ENCODE data around the gene CLDN9. TPM values are rescaled to one million over a fixed set of nuclear protein-coding genes. Genes with fewer than 3 reads are reported as not detected.

The CLDN9 gene
- total and polyA plus RNA-seq, 5 donors from 2014 or later: not detected

DNA sequence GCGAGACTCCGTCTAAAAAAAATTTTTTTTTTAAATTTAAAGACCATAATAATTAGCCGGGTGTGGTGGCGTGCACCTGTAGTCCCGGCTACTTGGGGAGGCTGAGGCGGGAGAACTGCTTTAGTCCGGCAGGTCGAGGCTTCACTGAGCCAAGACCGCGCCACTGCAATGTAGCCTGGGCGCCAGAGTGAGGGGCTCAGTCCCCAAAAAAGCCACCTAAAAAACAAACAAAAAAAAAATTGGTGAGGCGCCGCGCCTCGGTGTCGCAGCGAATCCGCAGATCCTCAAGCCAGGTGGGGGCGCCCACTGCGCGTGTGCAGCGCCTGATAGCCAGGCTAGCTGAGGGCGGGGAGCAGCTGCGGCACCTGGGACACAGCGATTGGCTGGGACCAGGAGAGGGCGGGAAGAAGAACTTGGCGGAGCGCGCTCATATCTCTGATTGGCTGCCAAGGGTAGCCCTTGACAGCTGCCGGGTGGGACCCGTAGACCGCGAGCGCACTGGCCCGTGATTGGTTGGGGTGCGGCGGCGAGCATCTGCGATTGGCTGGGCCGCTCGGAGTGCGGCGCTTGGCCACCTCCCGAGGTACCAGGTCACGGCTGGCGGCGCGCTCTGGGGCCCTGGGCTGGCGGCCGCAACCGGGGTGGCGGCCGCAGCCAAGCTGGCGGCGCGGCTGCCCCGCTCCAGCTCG, 9.0 kb upstream of the CLDN9 start:
- Histone ChIP-seq H3K4me3 (ENCODE audit: low read depth, low read length) (no peak overlapping the region), H3K27me3 (ENCODE audit: control insufficient read depth, insufficient read depth, low read length) (no peaks in the 10 kb centered on the region), H3K27ac (ENCODE audit: insufficient read depth, low read length, poor library complexity, severe bottlenecking) (no peak overlapping the region), H3K4me1 (ENCODE audit: control insufficient read depth, insufficient read depth, low read length, poor library complexity, severe bottlenecking) (peaks cover 30% of the 10 kb centered on the region), H3K9me3 (ENCODE audit: control insufficient read depth in 2 of 2, low read length in 2 of 2) (no peaks in the 10 kb centered on the region), H3K36me3 (ENCODE audit: control insufficient read depth, insufficient read depth, low read length) (no peaks in the 10 kb centered on the region)
- DNase-seq (peak; percentile 94 to 100 (median 97)), ATAC-seq (ENCODE audit: low read depth in 2 of 2) (peak; percentile 99)
- H3K9me3 Mint-ChIP-seq: no peaks in the 10 kb centered on the region
- no peak overlapping the region for H3K27ac Mint-ChIP-seq
- H3K36me3 Mint-ChIP-seq: no peaks in the 10 kb centered on the region
- peak overlapping the region; percentile 68 to 90 (median 84) for H3K4me3 Mint-ChIP-seq
- H3K27me3 Mint-ChIP-seq: peaks cover 27% of the 10 kb centered on the region
- H3K4me1 Mint-ChIP-seq: peaks cover 8 to 30% (median 17%) of the 10 kb centered on the region in 4 donors

DNA sequence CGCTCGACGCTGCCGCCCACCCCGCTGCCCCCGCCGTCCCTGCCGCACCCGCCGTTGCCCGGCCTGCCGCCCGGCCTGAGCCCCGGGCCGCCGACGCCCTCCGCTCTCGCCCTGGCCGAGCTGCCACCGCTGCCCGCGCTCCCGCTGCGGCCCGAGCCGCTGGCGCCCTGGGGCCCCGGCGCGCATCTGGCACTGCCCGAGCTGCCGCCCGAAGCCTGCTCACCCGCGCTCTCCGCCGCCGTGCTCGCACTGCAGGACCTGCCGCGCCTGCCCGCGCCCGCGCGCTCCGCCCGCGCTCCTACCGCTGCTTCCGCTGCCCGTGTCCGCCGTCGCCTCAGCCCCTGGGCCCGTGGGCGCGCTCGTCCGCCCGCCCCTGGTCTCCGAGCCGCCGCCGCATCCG, 8.4 kb upstream of the CLDN9 start:
- Histone ChIP-seq H3K36me3 (ENCODE audit: control insufficient read depth, insufficient read depth, low read length) (no peaks in the 10 kb centered on the region), H3K27me3 (ENCODE audit: control insufficient read depth, insufficient read depth, low read length) (no peaks in the 10 kb centered on the region), H3K27ac (ENCODE audit: insufficient read depth, low read length, poor library complexity, severe bottlenecking) (no peak overlapping the region), H3K4me3 (ENCODE audit: low read depth, low read length) (no peak overlapping the region), H3K9me3 (ENCODE audit: control insufficient read depth in 2 of 2, low read length in 2 of 2) (no peaks in the 10 kb centered on the region), H3K4me1 (ENCODE audit: control insufficient read depth, insufficient read depth, low read length, poor library complexity, severe bottlenecking) (peaks cover 33% of the 10 kb centered on the region)
- H3K9me3 Mint-ChIP-seq: no peaks in the 10 kb centered on the region
- H3K4me1 Mint-ChIP-seq: peaks cover 9 to 33% (median 17%) of the 10 kb centered on the region in 4 donors
- no peak overlapping the region for H3K27ac Mint-ChIP-seq
- no peak for DNase-seq
- no peaks in the 10 kb centered on the region for H3K36me3 Mint-ChIP-seq
- no peak overlapping the region for H3K4me3 Mint-ChIP-seq
- peaks cover 27% of the 10 kb centered on the region for H3K27me3 Mint-ChIP-seq
- no peak for ATAC-seq (ENCODE audit: low read depth in 2 of 2)

DNA sequence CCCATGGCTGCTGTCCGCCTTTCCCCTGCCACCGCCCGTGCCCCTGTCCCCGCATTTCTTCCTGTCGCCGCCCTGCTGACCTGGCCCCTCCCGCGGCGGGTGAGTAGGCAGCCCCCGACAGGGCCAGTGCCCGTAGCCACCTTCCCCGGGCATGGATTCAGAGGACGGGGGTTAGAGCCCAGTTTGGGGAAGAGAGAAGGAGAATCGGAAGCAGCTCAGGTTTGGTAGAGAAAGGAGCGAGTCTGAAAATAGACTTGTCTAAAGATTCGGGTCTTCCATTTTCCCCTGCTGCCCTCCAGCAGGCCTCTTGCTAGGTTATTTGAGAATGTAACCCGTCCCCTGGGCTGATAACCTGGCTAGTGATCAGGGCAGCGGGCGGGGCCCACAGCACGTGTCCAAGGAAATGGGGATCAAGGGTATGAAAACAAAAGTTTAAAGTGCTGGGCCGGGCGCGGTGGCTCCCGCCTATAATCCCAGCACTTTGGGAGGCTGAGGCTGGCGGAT, 7.9 kb upstream of the CLDN9 start:
- H3K4me1 ChIP-seq (ENCODE audit: control insufficient read depth, insufficient read depth, low read length, poor library complexity, severe bottlenecking): peaks cover 33% of the 10 kb centered on the region
- H3K27ac ChIP-seq (ENCODE audit: insufficient read depth, low read length, poor library complexity, severe bottlenecking): no peak overlapping the region
- H3K27me3 ChIP-seq (ENCODE audit: control insufficient read depth, insufficient read depth, low read length): no peaks in the 10 kb centered on the region
- DNase-seq: no peak
- peaks cover 24% of the 10 kb centered on the region for H3K27me3 Mint-ChIP-seq
- H3K9me3 Mint-ChIP-seq: no peaks in the 10 kb centered on the region
- H3K36me3 ChIP-seq (ENCODE audit: control insufficient read depth, insufficient read depth, low read length): no peaks in the 10 kb centered on the region
- H3K4me3 Mint-ChIP-seq: peak overlapping the region; percentile 19 to 84 (median 77)
- H3K4me3 ChIP-seq (ENCODE audit: low read depth, low read length): no peak overlapping the region
- no peaks in the 10 kb centered on the region for H3K9me3 ChIP-seq (ENCODE audit: control insufficient read depth in 2 of 2, low read length in 2 of 2)
- H3K4me1 Mint-ChIP-seq: peaks cover 9 to 33% (median 17%) of the 10 kb centered on the region in 4 donors
- no peaks in the 10 kb centered on the region for H3K36me3 Mint-ChIP-seq
- ATAC-seq (ENCODE audit: low read depth in 2 of 2): no peak
- peak overlapping the region in 1 of 3 donors; percentile 38 for H3K27ac Mint-ChIP-seq

DNA sequence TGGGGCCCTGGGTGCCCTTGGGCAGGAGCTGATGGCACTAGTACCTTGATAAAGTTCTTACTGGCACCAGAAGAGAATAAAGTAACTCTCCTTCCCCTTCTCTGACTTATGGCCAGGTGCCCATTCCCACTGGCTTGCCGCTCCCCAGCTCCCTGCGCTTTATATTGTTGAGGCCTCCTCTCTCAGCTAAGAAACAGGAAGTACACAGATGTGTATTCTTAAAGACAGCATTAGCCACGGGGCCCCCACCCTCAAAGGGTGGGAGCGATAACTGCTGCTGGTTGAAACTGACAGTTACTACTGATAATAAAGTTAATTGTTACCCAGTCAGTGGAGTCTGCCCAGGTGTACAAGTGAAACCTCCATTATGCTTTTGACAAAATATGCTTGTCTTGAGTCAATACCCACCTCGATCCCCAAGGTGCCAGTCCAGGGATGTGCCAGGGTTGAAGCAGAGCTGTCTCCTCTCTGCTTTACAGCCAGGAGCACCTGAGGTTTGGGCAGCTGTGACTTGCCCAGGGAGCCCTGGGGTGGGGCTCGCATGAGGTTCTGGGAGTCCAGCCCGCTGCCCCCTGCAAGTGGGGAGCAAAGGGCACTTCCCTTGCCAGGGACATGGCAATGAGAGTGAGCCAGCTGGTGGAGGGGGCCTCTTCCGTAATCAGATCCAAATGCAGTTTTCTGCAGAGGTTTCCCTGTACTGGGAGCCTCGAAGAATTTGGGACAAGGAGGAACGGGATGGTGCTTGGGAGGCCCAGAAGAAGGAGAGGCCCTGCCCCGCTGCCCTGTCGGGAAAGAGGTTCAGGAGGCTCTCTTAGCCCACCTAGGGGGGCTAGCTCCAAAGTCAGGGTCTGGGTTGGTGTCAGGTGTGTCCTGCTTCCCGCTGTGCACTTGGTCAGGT, 5.4 kb upstream of the CLDN9 start:
- H3K4me3 ChIP-seq (ENCODE audit: low read depth, low read length): no peak overlapping the region

DNA sequence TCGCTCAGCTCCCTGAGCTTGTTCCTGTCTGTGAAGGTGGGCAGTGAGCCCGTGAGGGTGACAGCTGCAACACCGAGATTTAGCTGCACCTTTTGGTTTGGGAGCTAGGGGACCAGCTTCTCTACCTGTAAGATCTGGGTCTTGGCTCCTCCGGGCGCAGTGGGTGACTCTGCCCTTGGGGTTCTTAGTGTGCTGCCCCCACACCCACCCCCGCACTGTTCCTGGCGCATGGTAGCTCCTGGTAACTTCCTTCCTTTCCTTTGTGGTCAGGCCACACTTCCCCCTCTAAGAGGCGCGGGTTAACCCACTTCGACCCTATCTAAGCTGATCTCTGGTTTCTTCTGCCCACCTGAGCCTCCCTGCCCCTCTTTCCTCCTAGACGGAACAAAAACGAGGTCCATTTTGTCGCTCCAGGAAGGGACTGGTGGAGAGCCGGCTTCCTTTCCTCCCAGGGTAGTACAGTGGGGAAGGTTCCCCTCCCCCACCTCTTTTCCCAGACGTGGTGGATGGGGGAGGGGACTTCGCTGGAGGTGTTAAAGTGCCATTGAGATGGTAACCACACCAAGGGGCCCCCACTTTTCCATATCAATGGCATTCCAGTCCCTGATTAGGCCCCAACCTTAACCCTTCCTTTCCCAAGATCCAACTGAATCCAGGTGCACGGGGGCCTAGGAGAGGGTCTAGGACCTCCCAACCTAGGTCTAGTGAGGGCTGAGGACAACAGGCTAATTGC, 4.6 kb upstream of the CLDN9 start:
- H3K9me3 Mint-ChIP-seq: no peaks in the 10 kb centered on the region
- peak in 1 of 3 donors; percentile 28 for DNase-seq
- peak overlapping the region in 2 of 3 donors; percentile 10 to 42 for H3K27ac Mint-ChIP-seq
- Histone ChIP-seq H3K4me3 (ENCODE audit: low read depth, low read length) (no peak overlapping the region), H3K27ac (ENCODE audit: insufficient read depth, low read length, poor library complexity, severe bottlenecking) (no peak overlapping the region), H3K9me3 (ENCODE audit: control insufficient read depth in 2 of 2, low read length in 2 of 2) (no peaks in the 10 kb centered on the region), H3K4me1 (ENCODE audit: control insufficient read depth, insufficient read depth, low read length, poor library complexity, severe bottlenecking) (peaks cover 33% of the 10 kb centered on the region), H3K27me3 (ENCODE audit: control insufficient read depth, insufficient read depth, low read length) (no peaks in the 10 kb centered on the region), H3K36me3 (ENCODE audit: control insufficient read depth, insufficient read depth, low read length) (no peaks in the 10 kb centered on the region)
- peak overlapping the region; percentile 68 to 81 (median 76) for H3K4me3 Mint-ChIP-seq
- peaks cover 5 to 33% (median 17%) of the 10 kb centered on the region in 4 donors for H3K4me1 Mint-ChIP-seq
- ATAC-seq (ENCODE audit: low read depth in 2 of 2): no peak
- peaks cover 26% of the 10 kb centered on the region for H3K27me3 Mint-ChIP-seq
- no peaks in the 10 kb centered on the region for H3K36me3 Mint-ChIP-seq

More for the DNA sequence above, 5.4 kb upstream of the CLDN9 start:
- peaks cover 9 to 33% (median 17%) of the 10 kb centered on the region in 4 donors for H3K4me1 Mint-ChIP-seq
- no peaks in the 10 kb centered on the region for H3K36me3 ChIP-seq (ENCODE audit: control insufficient read depth, insufficient read depth, low read length)
- H3K4me1 ChIP-seq (ENCODE audit: control insufficient read depth, insufficient read depth, low read length, poor library complexity, severe bottlenecking): peaks cover 33% of the 10 kb centered on the region
- no peaks in the 10 kb centered on the region for H3K9me3 ChIP-seq (ENCODE audit: control insufficient read depth in 2 of 2, low read length in 2 of 2)
- H3K4me3 Mint-ChIP-seq: peak overlapping the region; percentile 38 to 81 (median 71)
- ATAC-seq (ENCODE audit: low read depth in 2 of 2): no peak
- no peak overlapping the region for H3K27ac ChIP-seq (ENCODE audit: insufficient read depth, low read length, poor library complexity, severe bottlenecking)
- peak in 1 of 3 donors; percentile 56 for DNase-seq
- no peaks in the 10 kb centered on the region for H3K9me3 Mint-ChIP-seq
- no peaks in the 10 kb centered on the region for H3K27me3 ChIP-seq (ENCODE audit: control insufficient read depth, insufficient read depth, low read length)
- peaks cover 25% of the 10 kb centered on the region for H3K27me3 Mint-ChIP-seq
- no peaks in the 10 kb centered on the region for H3K36me3 Mint-ChIP-seq
- H3K27ac Mint-ChIP-seq: peak overlapping the region in 2 of 3 donors; percentile 42 to 54

DNA sequence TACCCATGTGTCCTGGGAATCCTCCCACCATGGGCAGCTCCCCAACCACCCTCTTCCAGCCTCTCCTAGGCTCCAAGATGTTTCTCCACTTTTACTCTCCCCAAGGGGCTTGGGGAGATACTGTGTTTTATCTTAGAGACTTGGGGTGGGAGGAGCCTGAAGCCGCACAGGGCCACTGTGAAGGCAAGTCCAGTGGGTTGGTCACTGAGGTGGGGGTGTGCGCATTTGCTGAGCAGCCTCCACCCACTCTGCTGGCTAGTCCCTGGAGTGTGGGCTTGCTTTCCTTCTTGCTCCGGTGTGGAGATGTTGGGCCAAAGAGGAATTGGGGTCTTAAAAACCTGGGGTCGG, 4.1 kb upstream of the CLDN9 start:
- ATAC-seq (ENCODE audit: low read depth in 2 of 2) (no peak), DNase-seq (no peak)
- no peaks in the 10 kb centered on the region for H3K36me3 ChIP-seq (ENCODE audit: control insufficient read depth, insufficient read depth, low read length)
- no peaks in the 10 kb centered on the region for H3K27me3 ChIP-seq (ENCODE audit: control insufficient read depth, insufficient read depth, low read length)
- no peaks in the 10 kb centered on the region for H3K9me3 ChIP-seq (ENCODE audit: control insufficient read depth in 2 of 2, low read length in 2 of 2)
- no peak overlapping the region for H3K4me3 ChIP-seq (ENCODE audit: low read depth, low read length)
- H3K9me3 Mint-ChIP-seq: no peaks in the 10 kb centered on the region
- H3K4me1 Mint-ChIP-seq: peaks cover 3 to 33% (median 16%) of the 10 kb centered on the region in 4 donors
- no peak overlapping the region for H3K27ac Mint-ChIP-seq
- peaks cover 26% of the 10 kb centered on the region for H3K27me3 Mint-ChIP-seq
- H3K36me3 Mint-ChIP-seq: no peaks in the 10 kb centered on the region
- H3K27ac ChIP-seq (ENCODE audit: insufficient read depth, low read length, poor library complexity, severe bottlenecking): no peak overlapping the region
- peaks cover 30% of the 10 kb centered on the region for H3K4me1 ChIP-seq (ENCODE audit: control insufficient read depth, insufficient read depth, low read length, poor library complexity, severe bottlenecking)
- peak overlapping the region in 2 of 4 donors; percentile 3 to 81 for H3K4me3 Mint-ChIP-seq

DNA sequence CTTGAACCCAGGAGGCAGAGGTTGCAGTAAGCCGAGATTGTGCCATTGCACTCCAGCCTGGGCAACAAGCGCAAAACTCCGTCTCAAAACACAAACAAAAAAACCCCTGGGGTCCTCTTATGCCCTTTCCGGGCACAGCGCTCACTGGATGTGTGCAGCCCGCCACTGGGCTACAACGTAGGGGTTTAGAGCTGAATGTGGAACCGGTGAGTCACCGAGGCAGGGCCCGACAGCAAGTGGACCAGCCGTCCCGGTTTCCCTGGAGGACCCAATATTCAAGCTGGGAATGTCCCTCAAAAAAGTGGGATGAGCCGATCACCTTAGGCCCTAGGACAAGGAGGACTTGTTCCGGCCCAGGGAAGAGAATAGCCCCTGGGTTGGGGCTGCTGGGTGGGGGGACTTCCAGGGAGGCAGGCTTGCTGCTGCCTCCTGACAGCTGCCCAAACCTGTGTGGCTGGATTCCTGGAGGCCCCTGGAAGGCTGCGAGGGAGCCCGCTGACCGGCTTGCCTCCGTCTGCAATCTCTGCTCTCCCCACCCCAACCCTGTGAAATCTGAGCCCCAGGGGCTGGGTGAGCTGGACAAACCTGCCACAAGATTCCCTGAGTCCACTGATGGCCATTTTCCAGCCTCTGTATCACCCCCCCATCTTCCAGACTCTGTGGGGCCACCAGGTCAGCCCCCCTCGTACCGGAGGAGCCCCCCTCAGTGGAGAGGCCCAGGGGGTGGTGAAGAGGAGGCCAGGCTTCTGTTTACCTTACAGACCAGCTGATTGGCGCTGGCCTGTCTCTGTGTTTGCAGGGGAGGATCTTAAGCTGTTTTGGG, 2.9 kb upstream of the CLDN9 start:
- peaks cover 0 to 29% (median 15%) of the 10 kb centered on the region in 4 donors for H3K4me1 Mint-ChIP-seq
- Histone ChIP-seq H3K4me1 (ENCODE audit: control insufficient read depth, insufficient read depth, low read length, poor library complexity, severe bottlenecking) (peaks cover 28% of the 10 kb centered on the region), H3K9me3 (ENCODE audit: control insufficient read depth in 2 of 2, low read length in 2 of 2) (no peaks in the 10 kb centered on the region), H3K36me3 (ENCODE audit: control insufficient read depth, insufficient read depth, low read length) (no peaks in the 10 kb centered on the region), H3K4me3 (ENCODE audit: low read depth, low read length) (no peak overlapping the region), H3K27me3 (ENCODE audit: control insufficient read depth, insufficient read depth, low read length) (no peaks in the 10 kb centered on the region), H3K27ac (ENCODE audit: insufficient read depth, low read length, poor library complexity, severe bottlenecking) (no peak overlapping the region)
- no peaks in the 10 kb centered on the region for H3K9me3 Mint-ChIP-seq
- peak overlapping the region in 2 of 4 donors; percentile 8 to 38 for H3K4me3 Mint-ChIP-seq
- no peaks in the 10 kb centered on the region for H3K36me3 Mint-ChIP-seq
- peaks cover 31% of the 10 kb centered on the region for H3K27me3 Mint-ChIP-seq
- DNase-seq: no peak
- H3K27ac Mint-ChIP-seq: no peak overlapping the region
- no peak for ATAC-seq (ENCODE audit: low read depth in 2 of 2)
